ENCODE measurements around the gene MRPS27.

DNA sequence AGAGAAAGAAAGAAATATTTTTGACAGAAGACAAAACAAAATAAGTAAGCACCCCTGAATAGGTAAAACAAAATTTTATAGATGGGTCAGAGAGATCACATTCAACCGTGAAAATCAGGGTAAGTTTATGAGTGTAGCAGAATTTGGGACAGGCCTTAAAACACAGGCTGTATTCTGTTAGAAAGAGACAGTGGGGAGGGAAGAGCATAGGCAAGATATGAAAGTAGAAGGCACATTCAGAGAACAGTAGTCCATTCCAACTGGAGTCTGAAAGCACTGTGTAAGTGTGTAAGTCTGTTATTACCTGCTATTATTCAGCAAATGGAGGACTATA is 38.6 kb downstream of the MRPS27 start:
- TF ChIP-seq EZH2 (IDR thresholded peaks at IDR 0.05; ENCODE audit: borderline replicate concordance, low read length): no peak
- TF ChIP-seq, protein P1, sequence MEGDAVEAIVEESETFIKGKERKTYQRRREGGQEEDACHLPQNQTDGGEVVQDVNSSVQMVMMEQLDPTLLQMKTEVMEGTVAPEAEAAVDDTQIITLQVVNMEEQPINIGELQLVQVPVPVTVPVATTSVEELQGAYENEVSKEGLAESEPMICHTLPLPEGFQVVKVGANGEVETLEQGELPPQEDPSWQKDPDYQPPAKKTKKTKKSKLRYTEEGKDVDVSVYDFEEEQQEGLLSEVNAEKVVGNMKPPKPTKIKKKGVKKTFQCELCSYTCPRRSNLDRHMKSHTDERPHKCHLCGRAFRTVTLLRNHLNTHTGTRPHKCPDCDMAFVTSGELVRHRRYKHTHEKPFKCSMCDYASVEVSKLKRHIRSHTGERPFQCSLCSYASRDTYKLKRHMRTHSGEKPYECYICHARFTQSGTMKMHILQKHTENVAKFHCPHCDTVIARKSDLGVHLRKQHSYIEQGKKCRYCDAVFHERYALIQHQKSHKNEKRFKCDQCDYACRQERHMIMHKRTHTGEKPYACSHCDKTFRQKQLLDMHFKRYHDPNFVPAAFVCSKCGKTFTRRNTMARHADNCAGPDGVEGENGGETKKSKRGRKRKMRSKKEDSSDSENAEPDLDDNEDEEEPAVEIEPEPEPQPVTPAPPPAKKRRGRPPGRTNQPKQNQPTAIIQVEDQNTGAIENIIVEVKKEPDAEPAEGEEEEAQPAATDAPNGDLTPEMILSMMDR (conservative IDR thresholded peaks at IDR 0.05 in 1 of 2, IDR thresholded peaks at IDR 0.05 in 1 of 2; ENCODE audit: extremely low read depth in 1 of 2, insufficient read depth in 1 of 2, low read depth in 1 of 2, low read length in 2 of 2): no peak

Data from mammary epithelial cell (primary cell).